ENCODE results near the gene NR2C2.
"Not testable (repeated sequence)": the region's sequence is repeated elsewhere in the genome, so short reads cannot be mapped to it uniquely, and the experiment has no call there.

Gene NR2C2

GRCh38 chr3:14947100-14947885 is at the start of gene NR2C2:
TSS of gene NR2C2 (plus strand) at chr3:14947583. CDS start at chr3:15003915, 56,332 bp downstream.
- DNase-seq = peak; percentile 66

DNA sequence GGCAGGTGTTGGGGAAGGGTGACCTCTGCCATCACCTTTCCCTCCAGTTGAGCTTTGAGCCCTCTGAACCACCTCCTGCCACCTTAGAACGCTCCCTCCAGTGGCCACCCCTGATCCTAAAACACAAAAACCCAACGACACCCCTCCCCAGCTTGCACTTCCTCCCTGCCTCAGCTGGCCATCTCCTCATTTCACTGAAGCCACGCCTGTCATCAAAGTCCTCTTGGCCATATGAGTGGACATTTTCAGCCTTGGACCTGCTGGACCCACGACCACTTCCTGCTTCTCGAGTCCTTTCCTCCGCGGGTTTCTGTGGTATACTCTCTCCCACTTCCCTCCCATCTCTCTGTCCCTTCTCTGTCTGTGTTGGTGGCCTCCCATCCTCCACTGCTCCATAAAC is 48.5 kb upstream of the NR2C2 start:
- DNase-seq = no peak

- DNase-seq = no peak
These were observed 47.3 kb upstream of the NR2C2 start for GRCh38 chr3:14899993-14900618.

DNA sequence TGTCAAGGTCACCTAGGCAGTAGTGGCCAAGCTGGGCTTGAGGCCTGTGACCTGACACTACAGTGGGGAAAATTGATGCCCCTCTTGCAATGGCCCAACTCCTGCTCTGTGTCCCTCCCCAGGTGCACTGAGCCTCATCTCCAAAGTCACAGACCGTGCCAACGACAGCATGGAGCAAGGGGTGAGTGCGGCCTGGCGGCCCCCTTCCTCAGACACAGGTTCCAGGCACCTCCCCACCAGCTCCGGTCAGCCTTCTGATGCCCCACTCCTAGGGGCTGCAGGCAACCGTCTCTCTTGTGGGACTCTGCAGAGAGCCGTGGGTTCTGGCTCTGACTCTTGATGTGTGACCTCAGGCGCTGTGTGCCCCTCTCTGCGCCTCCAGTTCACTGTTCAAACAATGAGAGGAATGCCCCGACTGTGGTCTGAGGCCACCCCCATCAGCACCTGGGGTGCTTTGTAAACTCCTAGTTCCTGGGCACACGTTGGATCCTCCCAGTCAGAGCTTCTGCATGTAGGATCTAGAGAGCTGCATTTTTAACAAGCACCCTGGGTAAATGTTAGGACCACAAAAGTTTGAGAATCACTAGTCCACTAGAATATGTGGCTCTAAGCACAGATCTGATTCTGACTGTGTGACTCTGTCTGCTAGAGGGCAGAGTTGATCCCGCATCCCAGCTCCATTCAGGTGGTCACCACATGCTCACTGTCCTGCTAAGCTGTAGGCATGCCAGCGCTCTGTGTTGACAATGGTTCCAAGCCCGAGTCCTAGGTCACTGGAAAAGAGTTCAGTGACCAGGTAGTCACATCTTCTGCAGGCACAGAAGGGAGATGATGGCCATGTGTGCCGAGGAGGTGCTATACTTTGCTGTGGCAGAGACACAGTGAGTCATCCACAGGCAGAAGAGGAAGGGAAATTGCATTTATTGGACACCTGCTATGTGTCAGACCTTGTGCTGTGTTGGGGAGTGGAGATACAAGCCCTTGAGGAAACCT is 46.2 kb upstream of the NR2C2 start:
- DNase-seq = no peak

DNA sequence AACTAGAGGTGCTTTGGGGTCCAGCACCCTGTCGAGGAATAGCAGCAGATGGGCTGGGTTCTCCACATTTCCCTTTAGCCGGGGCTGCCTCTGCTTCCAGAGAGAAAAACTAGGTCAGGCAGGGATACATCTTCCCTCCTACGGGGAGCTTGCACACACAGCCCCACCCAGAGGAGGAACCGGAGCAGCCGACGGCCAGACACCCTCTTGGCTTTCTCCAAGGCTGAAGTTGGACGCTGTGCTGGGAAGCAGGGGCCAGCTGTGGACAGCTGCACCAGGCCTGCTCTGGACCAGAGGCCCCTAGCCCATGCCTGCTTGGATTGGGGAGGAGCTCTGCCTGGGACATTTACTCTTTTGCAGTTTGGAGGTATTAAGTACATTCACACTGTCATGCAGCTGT is 44.7 kb upstream of the NR2C2 start:
- DNase-seq = no peak

GRCh38 chr3:14903501-14903900 is 43.9 kb upstream of the NR2C2 start:
- not testable (repeated sequence) for DNase-seq

- DNase-seq = no peak
These were observed 42.2 kb upstream of the NR2C2 start for GRCh38 chr3:14905055-14905657.

GRCh38 chr3:14906355-14906971 is 40.9 kb upstream of the NR2C2 start:
- no peak for DNase-seq

DNA sequence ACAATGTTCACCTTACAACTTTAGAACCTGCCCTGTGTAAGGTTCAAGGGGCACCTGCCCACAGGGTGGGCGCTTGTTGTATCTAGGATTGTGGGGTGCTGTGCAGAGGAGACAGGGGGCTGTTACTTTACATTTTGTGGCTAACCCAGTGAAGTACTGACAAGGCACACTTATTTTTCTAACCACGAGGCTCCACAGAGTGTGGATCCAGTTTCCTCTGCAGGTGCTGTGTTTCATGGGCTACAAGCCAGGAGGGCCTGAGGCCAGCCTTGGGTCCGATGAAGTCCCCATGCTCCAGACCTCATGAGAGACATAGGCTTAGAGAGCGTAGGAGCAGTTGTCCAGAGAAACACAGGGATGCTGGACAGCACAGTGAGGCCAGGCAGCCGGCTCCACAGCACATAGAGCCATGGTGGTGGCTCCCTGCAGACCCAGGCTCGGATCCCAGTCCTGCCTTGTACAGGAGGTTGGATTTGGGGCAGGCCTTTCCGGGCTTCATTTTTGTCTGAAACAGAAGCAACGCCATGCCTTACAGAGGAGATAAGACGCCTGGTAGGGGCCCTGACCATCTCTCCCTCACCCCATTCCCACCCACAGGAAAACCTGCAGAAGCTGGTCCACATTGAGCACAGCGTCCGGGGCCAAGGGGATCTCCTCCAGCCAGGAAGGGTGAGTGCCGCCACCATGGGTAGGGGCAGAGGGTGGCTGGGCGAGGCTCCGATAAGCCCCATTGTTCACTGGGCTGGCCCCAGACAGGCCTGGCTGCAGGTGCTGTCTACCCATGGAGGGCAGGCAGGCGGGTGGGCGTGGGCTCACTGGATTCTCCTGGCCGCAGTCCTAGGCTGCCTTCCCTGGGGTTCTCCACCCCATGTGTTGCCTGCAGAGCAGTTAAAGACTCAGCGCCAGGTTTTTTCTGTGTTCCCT is 40.1 kb upstream of the NR2C2 start:
- no peak for DNase-seq

GRCh38 chr3:14909250-14909649 is 38.1 kb upstream of the NR2C2 start:
- DNase-seq = no peak

GRCh38 chr3:14911651-14912050 is 35.7 kb upstream of the NR2C2 start:
- DNase-seq = no peak

DNA sequence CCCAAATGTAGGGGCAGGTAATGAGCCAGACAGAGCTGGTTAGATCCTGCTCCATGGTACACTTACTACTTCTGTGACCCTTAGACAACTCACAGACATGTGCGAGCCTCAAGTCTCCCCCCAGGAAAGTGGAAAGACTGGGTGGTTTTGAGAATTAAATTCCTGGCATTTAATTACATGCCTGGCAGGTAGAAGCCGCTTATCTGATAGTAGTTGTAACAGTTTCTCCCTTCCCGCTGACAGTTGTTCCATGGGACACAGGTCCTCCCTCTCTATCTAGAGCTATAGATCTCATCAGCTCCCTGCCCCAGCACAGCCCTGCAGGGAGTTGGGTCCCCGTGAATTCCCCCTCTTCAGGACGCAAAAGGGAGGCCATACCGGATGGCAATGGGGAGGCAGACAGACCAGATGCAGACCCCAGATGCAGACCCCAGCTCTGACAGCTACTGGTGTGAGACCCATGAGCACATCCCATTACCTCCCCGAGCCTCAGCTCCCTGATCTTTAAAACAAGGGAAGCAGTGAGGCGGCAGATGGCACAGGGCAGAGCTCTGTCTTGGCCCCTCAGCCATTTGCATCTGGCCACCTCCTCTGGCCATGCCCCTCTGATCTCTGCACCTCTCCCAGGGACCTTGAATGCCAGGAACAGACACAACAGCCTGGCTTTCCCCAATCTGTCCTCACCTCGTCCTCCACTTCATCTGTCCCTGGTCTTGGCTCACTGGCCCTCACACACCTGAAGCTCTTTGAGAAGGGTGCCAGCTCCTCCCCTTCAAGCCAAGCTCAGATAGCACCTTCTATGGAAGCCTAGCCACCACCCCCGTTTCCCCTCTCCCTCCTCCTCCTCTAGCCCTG is 34.1 kb upstream of the NR2C2 start:
- DNase-seq = no peak

- no peak for DNase-seq
These were observed 33.2 kb upstream of the NR2C2 start for GRCh38 chr3:14913926-14914778.

GRCh38 chr3:14914779-14915117 is 32.6 kb upstream of the NR2C2 start:
- no peak for DNase-seq

- DNase-seq = no peak
These were observed 31.7 kb upstream of the NR2C2 start for GRCh38 chr3:14915636-14916222.

DNA sequence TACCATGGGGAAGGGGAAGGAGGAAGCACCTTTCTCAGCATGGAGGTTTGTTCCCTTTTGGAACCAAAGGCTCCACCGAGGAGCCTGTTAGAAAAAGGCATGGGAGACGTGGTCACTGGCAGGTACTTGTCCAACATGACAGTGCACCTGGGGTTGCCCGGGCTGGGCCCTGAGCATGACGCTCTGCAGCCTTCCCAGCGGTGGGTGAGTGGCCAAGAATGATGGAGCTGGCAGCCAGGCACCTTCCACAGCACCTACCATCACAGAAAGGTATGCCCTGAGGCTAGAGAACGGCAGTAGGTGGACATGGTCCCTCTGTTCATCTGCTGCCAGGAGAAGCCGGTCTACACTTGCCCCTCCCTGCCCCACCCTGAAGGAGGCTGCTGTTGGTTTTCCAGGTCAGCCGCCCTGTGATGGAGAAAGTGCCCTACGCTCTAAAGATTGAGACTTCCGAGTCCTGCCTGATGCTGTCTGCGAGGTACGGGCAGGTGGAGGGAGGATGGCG is 29.0 kb upstream of the NR2C2 start:
- DNase-seq = no peak

GRCh38 chr3:14920536-14920935 is 26.8 kb upstream of the NR2C2 start:
- DNase-seq = no peak

DNA sequence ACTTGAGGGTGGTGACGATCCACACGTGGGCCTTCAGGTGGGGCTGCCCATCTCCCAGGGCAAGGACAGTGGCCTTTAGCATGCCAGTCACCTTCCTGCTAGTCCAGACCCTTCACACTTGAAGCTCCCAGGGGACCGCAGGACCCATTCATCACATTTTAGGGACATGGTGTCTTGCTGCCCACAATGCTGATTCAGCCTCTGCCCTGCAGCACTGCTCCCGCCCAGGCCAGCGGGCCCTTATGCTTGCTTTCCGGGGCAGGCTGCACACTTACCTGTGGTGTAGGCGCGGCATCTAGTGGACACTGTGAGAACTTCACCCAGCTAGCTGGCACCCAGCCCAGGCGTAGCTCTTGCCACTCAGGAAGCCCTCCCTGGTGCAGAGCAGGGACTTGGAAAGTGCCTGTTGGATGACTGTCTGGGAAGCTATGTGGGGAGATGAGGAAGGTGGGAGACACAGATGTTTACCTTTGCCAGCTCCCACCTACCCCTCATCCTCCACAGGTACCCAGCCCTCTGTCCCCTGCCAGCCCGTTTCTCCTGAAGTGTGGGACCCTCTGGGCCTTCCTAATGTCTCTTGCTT is 26.3 kb upstream of the NR2C2 start:
- peak; percentile 66 for DNase-seq

Data from NCI-H510A (cell line).